Adrenal gland (tissue), 5 donors: ENCODE data around the gene AGPAT4.
"Not testable (repeated sequence)": the region's sequence is repeated elsewhere in the genome, so short reads cannot be mapped to it uniquely, and the experiment has no call there.

Source experiments
- CTCF ChIP-seq, 6 experiments: fragments of 450-650 bp in 4 of 6; fragments of 200-600 bp in 2 of 6; sonication (generic) in 1 of 6; IDR thresholded peaks; 1 replicate in 5 of 6; 2 replicates in 1 of 6; pipeline versions ENCODE4 v1.5.1 to v1.8.0; 2016 to 2021; ENCODE audit warnings: antibody characterized with exemption in 6 of 6, mild to moderate bottlenecking in 2 of 6, moderate library complexity in 1 of 6
- POLR2A ChIP-seq, 2 donors: fragments of 450-650 bp; IDR thresholded peaks; one replicate each; pipeline ENCODE4 v1.6.1; 2017; ENCODE audit warnings: antibody characterized with exemption in 2 of 2, mild to moderate bottlenecking in 2 of 2, moderate library complexity in 1 of 2
- donor health status: DM: no; HTN: no; CAD: no.

- TF ChIP-seq CTCF, POLR2A (IDR thresholded peaks at IDR 0.05): not testable (repeated sequence)
These were observed 97.4 kb downstream of the AGPAT4 start for GRCh38 chr6:161176428-161176827.
